ENCODE measurements around the gene ZNF507. TPM values are rescaled to one million over a fixed set of nuclear protein-coding genes. Genes with fewer than 3 reads are reported as not detected.

The ZNF507 gene
- total RNA-seq, 1 donor from 2014 or later = 22.4 TPM

GRCh38 chr19:32339988-32340874 lies 5.2 kb upstream of the ZNF507 start:
- no peak for DNase-seq (ENCODE audit: extremely low spot score, unreplicated experiment)
- peak; percentile 69 for TF ChIP-seq CTCF (IDR thresholded peaks at IDR 0.05)
- Mint-ChIP-seq H3K36me3 (ENCODE audit: unreplicated experiment) (no peaks in the 10 kb centered on the region), H3K27ac (ENCODE audit: unreplicated experiment) (no peak overlapping the region), H3K4me3 (ENCODE audit: unreplicated experiment) (no peak overlapping the region), H3K9me3 (ENCODE audit: unreplicated experiment) (no peaks in the 10 kb centered on the region), H3K4me1 (ENCODE audit: unreplicated experiment) (peaks cover 2% of the 10 kb centered on the region), H3K27me3 (ENCODE audit: unreplicated experiment) (no peaks in the 10 kb centered on the region)

- H3K27me3 Mint-ChIP-seq (ENCODE audit: unreplicated experiment) = no peaks in the 10 kb centered on the region
- no peak overlapping the region for H3K4me3 Mint-ChIP-seq (ENCODE audit: unreplicated experiment)
- no peaks in the 10 kb centered on the region for H3K9me3 Mint-ChIP-seq (ENCODE audit: unreplicated experiment)
- no peak for DNase-seq (ENCODE audit: extremely low spot score, unreplicated experiment)
- H3K36me3 Mint-ChIP-seq (ENCODE audit: unreplicated experiment) = no peaks in the 10 kb centered on the region
- no peak for TF ChIP-seq CTCF (IDR thresholded peaks at IDR 0.05)
- H3K27ac Mint-ChIP-seq (ENCODE audit: unreplicated experiment) = no peak overlapping the region
- H3K4me1 Mint-ChIP-seq (ENCODE audit: unreplicated experiment) = peaks cover 18% of the 10 kb centered on the region
Measured at GRCh38 chr19:32342695-32343094, 2.7 kb upstream of the ZNF507 start.

GRCh38 chr19:32343550-32344262 lies 1.7 kb upstream of the ZNF507 start:
- Mint-ChIP-seq H3K4me3 (ENCODE audit: unreplicated experiment) (no peak overlapping the region), H3K27me3 (ENCODE audit: unreplicated experiment) (no peaks in the 10 kb centered on the region), H3K27ac (ENCODE audit: unreplicated experiment) (no peak overlapping the region), H3K36me3 (ENCODE audit: unreplicated experiment) (peaks cover 1% of the 10 kb centered on the region), H3K9me3 (ENCODE audit: unreplicated experiment) (no peaks in the 10 kb centered on the region), H3K4me1 (ENCODE audit: unreplicated experiment) (peaks cover 20% of the 10 kb centered on the region)
- TF ChIP-seq CTCF (IDR thresholded peaks at IDR 0.05) = no peak
- no peak for DNase-seq (ENCODE audit: extremely low spot score, unreplicated experiment)

- Mint-ChIP-seq H3K36me3 (ENCODE audit: unreplicated experiment) (peaks cover 18% of the 10 kb centered on the region), H3K9me3 (ENCODE audit: unreplicated experiment) (no peaks in the 10 kb centered on the region), H3K27ac (ENCODE audit: unreplicated experiment) (no peak overlapping the region), H3K4me1 (ENCODE audit: unreplicated experiment) (peaks cover 40% of the 10 kb centered on the region), H3K27me3 (ENCODE audit: unreplicated experiment) (no peaks in the 10 kb centered on the region), H3K4me3 (ENCODE audit: unreplicated experiment) (peak overlapping the region; percentile 98)
- DNase-seq (ENCODE audit: extremely low spot score, unreplicated experiment) = no peak
- no peak for TF ChIP-seq CTCF (IDR thresholded peaks at IDR 0.05)
Measured at GRCh38 chr19:32346901-32347300, 1.5 kb downstream of the ZNF507 start.

- no peaks in the 10 kb centered on the region for H3K9me3 Mint-ChIP-seq (ENCODE audit: unreplicated experiment)
- H3K36me3 Mint-ChIP-seq (ENCODE audit: unreplicated experiment) = peaks cover 23% of the 10 kb centered on the region
- H3K27ac Mint-ChIP-seq (ENCODE audit: unreplicated experiment) = no peak overlapping the region
- H3K4me3 Mint-ChIP-seq (ENCODE audit: unreplicated experiment) = peak overlapping the region; percentile 98
- no peak for DNase-seq (ENCODE audit: extremely low spot score, unreplicated experiment)
- no peaks in the 10 kb centered on the region for H3K27me3 Mint-ChIP-seq (ENCODE audit: unreplicated experiment)
- no peak for TF ChIP-seq CTCF (IDR thresholded peaks at IDR 0.05)
- peaks cover 46% of the 10 kb centered on the region for H3K4me1 Mint-ChIP-seq (ENCODE audit: unreplicated experiment)
Measured at GRCh38 chr19:32347573-32347972, 2.2 kb downstream of the ZNF507 start.
